ENCODE measurements around the gene BHLHE40. TPM values are rescaled to one million over a fixed set of nuclear protein-coding genes. Genes with fewer than 3 reads are reported as not detected.

The BHLHE40 gene
- total RNA-seq, 4 donors from 2014 or later, result 8.3 to 170 (median 19.4) TPM

GRCh38 chr3:5002174-5002870 is 23.1 kb downstream of the BHLHE40 start:
- Histone ChIP-seq H3K36me3 (no peaks in the 10 kb centered on the region), H3K27ac (replicated peaks in 1 of 4) (no peak overlapping the region), H3K9me3 (no peaks in the 10 kb centered on the region), H3K4me1 (no peaks in the 10 kb centered on the region), H3K27me3 (no peaks in the 10 kb centered on the region), H3K4me3 (no peak overlapping the region)
- intact Hi-C loops (cut with DNase I), result no loop called here
- DNase-seq (ENCODE audit: extremely low spot score), result no peak
- 79% methylated on average over 16 of the region's 16 CpGs for WGBS
- TF ChIP-seq POLR2A (IDR thresholded peaks at IDR 0.05; ENCODE audit: low read depth) (no peak), POLR2AphosphoS5 (IDR thresholded peaks at IDR 0.05) (no peak), EP300 (IDR thresholded peaks at IDR 0.05) (no peak)
- TF ChIP-seq, protein P1, sequence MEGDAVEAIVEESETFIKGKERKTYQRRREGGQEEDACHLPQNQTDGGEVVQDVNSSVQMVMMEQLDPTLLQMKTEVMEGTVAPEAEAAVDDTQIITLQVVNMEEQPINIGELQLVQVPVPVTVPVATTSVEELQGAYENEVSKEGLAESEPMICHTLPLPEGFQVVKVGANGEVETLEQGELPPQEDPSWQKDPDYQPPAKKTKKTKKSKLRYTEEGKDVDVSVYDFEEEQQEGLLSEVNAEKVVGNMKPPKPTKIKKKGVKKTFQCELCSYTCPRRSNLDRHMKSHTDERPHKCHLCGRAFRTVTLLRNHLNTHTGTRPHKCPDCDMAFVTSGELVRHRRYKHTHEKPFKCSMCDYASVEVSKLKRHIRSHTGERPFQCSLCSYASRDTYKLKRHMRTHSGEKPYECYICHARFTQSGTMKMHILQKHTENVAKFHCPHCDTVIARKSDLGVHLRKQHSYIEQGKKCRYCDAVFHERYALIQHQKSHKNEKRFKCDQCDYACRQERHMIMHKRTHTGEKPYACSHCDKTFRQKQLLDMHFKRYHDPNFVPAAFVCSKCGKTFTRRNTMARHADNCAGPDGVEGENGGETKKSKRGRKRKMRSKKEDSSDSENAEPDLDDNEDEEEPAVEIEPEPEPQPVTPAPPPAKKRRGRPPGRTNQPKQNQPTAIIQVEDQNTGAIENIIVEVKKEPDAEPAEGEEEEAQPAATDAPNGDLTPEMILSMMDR (IDR thresholded peaks at IDR 0.05), result no peak

DNA sequence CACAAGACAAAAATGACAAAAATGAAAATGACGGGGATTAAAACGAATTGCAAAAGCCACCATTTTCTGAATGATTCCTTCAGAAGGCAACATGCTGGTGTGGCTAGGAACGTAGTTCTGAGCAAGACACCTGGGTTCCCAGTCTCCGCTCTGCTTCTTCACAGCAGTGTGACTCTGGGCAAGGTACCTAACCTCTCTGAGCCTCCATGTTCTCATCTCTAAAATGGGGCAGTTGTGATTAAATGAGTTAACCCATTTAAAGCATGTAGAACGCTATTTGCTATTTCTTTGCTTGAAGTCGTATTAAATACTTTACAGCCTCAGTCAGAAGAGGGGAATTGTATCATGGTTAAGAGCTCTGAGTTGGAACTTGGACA is 23.6 kb downstream of the BHLHE40 start:
- intact Hi-C loops (cut with DNase I), result no loop called here
- no peaks in the 10 kb centered on the region for H3K4me1 ChIP-seq
- H3K9me3 ChIP-seq, result no peaks in the 10 kb centered on the region
- no peaks in the 10 kb centered on the region for H3K27me3 ChIP-seq
- H3K4me3 ChIP-seq, result no peak overlapping the region
- H3K36me3 ChIP-seq, result no peaks in the 10 kb centered on the region
- TF ChIP-seq POLR2AphosphoS5 (IDR thresholded peaks at IDR 0.05) (no peak), POLR2A (IDR thresholded peaks at IDR 0.05; ENCODE audit: low read depth) (no peak), EP300 (IDR thresholded peaks at IDR 0.05) (no peak)
- TF ChIP-seq, protein P1 (IDR thresholded peaks at IDR 0.05), result no peak
- no peak overlapping the region for H3K27ac ChIP-seq (replicated peaks in 1 of 4)
- DNase-seq (ENCODE audit: extremely low spot score), result no peak
- 93% methylated on average over 6 of the region's 6 CpGs for WGBS

GRCh38 chr3:5004319-5005152 is 25.3 kb downstream of the BHLHE40 start:
- DNase-seq (ENCODE audit: extremely low spot score), result no peak
- no peak overlapping the region for H3K27ac ChIP-seq (replicated peaks in 1 of 4)
- WGBS, result 94% methylated on average over 11 of the region's 12 CpGs

GRCh38 chr3:5005367-5005766 is 26.1 kb downstream of the BHLHE40 start:
- TF ChIP-seq POLR2A (IDR thresholded peaks at IDR 0.05; ENCODE audit: low read depth) (no peak), POLR2AphosphoS5 (IDR thresholded peaks at IDR 0.05) (no peak), EP300 (IDR thresholded peaks at IDR 0.05) (no peak)
- TF ChIP-seq, protein P1 (IDR thresholded peaks at IDR 0.05), result no peak
- intact Hi-C loops (cut with DNase I), result no loop called here
- H3K9me3 ChIP-seq, result no peaks in the 10 kb centered on the region
- H3K27ac ChIP-seq (replicated peaks in 1 of 4), result no peak overlapping the region
- no peaks in the 10 kb centered on the region for H3K27me3 ChIP-seq
- H3K36me3 ChIP-seq, result no peaks in the 10 kb centered on the region
- WGBS, result 65% methylated on average over 4 of the region's 4 CpGs
- no peaks in the 10 kb centered on the region for H3K4me1 ChIP-seq
- DNase-seq (ENCODE audit: extremely low spot score), result no peak
- H3K4me3 ChIP-seq, result no peak overlapping the region

More at GRCh38 chr3:5004319-5005152, 25.3 kb downstream of the BHLHE40 start:
- Histone ChIP-seq H3K4me3 (no peak overlapping the region), H3K27me3 (no peaks in the 10 kb centered on the region), H3K4me1 (no peaks in the 10 kb centered on the region), H3K36me3 (no peaks in the 10 kb centered on the region), H3K9me3 (no peaks in the 10 kb centered on the region)
- TF ChIP-seq EP300 (IDR thresholded peaks at IDR 0.05) (no peak), POLR2A (IDR thresholded peaks at IDR 0.05; ENCODE audit: low read depth) (no peak), POLR2AphosphoS5 (IDR thresholded peaks at IDR 0.05) (no peak)
- TF ChIP-seq, protein P1 (IDR thresholded peaks at IDR 0.05), result no peak
- intact Hi-C loops (cut with DNase I), result no loop called here

Measured in esophagus muscularis mucosa (tissue), 4 donors.